ENCODE results near the gene SPEM1. TPM values are rescaled to one million over a fixed set of nuclear protein-coding genes. Genes with fewer than 3 reads are reported as not detected.

Gene SPEM1
- total and polyA plus RNA-seq, 2 of the 13 experiments (the other 11 are each of a cell fraction or from before 2014, with no cell fraction given) = not detected

- TF ChIP-seq, protein P1, sequence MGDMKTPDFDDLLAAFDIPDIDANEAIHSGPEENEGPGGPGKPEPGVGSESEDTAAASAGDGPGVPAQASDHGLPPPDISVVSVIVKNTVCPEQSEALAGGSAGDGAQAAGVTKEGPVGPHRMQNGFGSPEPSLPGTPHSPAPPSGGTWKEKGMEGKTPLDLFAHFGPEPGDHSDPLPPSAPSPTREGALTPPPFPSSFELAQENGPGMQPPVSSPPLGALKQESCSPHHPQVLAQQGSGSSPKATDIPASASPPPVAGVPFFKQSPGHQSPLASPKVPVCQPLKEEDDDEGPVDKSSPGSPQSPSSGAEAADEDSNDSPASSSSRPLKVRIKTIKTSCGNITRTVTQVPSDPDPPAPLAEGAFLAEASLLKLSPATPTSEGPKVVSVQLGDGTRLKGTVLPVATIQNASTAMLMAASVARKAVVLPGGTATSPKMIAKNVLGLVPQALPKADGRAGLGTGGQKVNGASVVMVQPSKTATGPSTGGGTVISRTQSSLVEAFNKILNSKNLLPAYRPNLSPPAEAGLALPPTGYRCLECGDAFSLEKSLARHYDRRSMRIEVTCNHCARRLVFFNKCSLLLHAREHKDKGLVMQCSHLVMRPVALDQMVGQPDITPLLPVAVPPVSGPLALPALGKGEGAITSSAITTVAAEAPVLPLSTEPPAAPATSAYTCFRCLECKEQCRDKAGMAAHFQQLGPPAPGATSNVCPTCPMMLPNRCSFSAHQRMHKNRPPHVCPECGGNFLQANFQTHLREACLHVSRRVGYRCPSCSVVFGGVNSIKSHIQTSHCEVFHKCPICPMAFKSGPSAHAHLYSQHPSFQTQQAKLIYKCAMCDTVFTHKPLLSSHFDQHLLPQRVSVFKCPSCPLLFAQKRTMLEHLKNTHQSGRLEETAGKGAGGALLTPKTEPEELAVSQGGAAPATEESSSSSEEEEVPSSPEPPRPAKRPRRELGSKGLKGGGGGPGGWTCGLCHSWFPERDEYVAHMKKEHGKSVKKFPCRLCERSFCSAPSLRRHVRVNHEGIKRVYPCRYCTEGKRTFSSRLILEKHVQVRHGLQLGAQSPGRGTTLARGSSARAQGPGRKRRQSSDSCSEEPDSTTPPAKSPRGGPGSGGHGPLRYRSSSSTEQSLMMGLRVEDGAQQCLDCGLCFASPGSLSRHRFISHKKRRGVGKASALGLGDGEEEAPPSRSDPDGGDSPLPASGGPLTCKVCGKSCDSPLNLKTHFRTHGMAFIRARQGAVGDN (CRISPR knock-in tag; IDR thresholded peaks at IDR 0.05) = peak; percentile 50
- no peak for TF ChIP-seq ZBTB2 (CRISPR knock-in tag; IDR thresholded peaks at IDR 0.05; ENCODE audit: low read depth)
- 0 out of 2 replicates have a peak, but pooled peaks have one; percentile 36 for TF ChIP-seq HNF1B (CRISPR knock-in tag; IDR thresholded peaks at IDR 0.05)
- TF ChIP-seq ATF1 (CRISPR knock-in tag; IDR thresholded peaks at IDR 0.05) = no peak
- no peak for TF ChIP-seq GPN1 (CRISPR knock-in tag; IDR thresholded peaks at IDR 0.05; ENCODE audit: borderline replicate concordance)
- no peak for TF ChIP-seq HBP1 (CRISPR knock-in tag; IDR thresholded peaks at IDR 0.05; ENCODE audit: low read depth)
- peak; percentile 60; the same call in 1 of the 2 replicates for TF ChIP-seq ZNF891 (CRISPR knock-in tag; IDR thresholded peaks at IDR 0.05)
- peak; percentile 38; the same call in 1 of the 2 replicates for TF ChIP-seq ZNF607 (CRISPR knock-in tag; IDR thresholded peaks at IDR 0.05; ENCODE audit: borderline replicate concordance)
- TF ChIP-seq TGIF2 (CRISPR knock-in tag; IDR thresholded peaks at IDR 0.05) = peak; percentile 16; the same call in 1 of the 2 replicates
- peak; percentile 61; the same call in 1 of the 2 replicates for TF ChIP-seq TFAP4 (IDR thresholded peaks at IDR 0.05; ENCODE audit: borderline replicate concordance, low read depth)
- TF ChIP-seq ZNF282 (IDR thresholded peaks at IDR 0.05; ENCODE audit: partially characterized antibody) = no peak
- TF ChIP-seq ZNF784 (CRISPR knock-in tag; IDR thresholded peaks at IDR 0.05; ENCODE audit: borderline replicate concordance) = peak; percentile 22; the same call in 1 of the 2 replicates
- no peak for TF ChIP-seq SP140L (CRISPR knock-in tag; IDR thresholded peaks at IDR 0.05; ENCODE audit: borderline replicate concordance)
- TF ChIP-seq NR3C1 (CRISPR knock-in tag; IDR thresholded peaks at IDR 0.05) = no peak
- no peak for TF ChIP-seq MBD4 (IDR thresholded peaks at IDR 0.05; ENCODE audit: borderline replicate concordance, low read length)
- no peak for TF ChIP-seq ZNF326 (CRISPR knock-in tag; IDR thresholded peaks at IDR 0.05; ENCODE audit: borderline replicate concordance)
These were observed 15.8 kb downstream of the SPEM1 start (continued) for GRCh38 chr17:7435676-7436555.
